ENCODE results near the gene TSHR. TPM values are rescaled to one million over a fixed set of nuclear protein-coding genes. Genes with fewer than 3 reads are reported as not detected.
"Not testable (repeated sequence)": the region's sequence is repeated elsewhere in the genome, so short reads cannot be mapped to it uniquely, and the experiment has no call there.

TSHR gene
- total RNA-seq, 1 donor from 2014 or later: not detected

DNA sequence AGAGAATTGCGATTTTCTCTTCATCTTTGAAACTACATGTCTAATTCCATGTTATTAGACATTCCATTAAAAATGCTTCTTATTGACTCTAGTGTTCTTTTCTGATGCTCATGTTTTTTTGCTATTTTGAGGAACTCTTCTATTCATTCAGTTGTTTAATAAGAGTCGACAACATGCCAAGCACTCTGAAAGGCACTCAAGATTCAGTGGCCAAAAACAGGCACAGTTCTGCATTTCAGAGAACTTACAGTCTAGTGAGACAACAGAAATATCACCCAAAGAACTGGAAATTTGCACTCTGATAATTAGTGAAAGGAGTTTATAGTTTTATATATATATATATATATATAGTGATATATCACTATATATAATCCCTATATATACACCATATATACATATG is 111.7 kb downstream of the TSHR start:
- DNase-seq (ENCODE audit: low read depth in 2 of 2): no peak

DNA sequence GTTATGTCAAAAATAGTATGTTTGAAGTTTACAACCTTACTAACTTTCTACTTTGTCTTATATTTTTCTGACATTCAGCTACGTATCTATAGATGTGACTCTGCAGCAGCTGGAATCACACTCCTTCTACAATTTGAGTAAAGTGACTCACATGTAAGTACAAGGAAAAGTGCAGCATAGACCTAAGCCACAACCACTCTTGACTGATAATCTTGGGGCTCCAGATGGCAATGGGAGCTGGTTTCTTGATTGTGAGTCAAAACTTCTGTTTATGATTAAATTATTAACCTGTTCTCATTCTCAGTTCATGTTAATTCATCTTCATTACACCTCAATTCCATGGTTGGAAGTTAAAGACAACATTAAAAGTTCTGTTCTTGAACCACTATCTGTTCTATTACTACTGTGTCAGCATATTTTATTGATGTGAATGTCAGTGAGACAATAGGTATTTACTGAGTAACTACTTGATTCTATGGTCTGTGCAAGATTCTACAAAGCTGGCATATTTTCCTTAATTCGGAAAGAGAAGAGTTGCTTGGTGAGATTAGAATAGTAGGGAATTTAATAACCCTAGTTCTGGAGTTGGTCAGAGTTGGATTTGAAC is 112.9 kb downstream of the TSHR start:
- DNase-seq (ENCODE audit: low read depth in 2 of 2): no peak

DNA sequence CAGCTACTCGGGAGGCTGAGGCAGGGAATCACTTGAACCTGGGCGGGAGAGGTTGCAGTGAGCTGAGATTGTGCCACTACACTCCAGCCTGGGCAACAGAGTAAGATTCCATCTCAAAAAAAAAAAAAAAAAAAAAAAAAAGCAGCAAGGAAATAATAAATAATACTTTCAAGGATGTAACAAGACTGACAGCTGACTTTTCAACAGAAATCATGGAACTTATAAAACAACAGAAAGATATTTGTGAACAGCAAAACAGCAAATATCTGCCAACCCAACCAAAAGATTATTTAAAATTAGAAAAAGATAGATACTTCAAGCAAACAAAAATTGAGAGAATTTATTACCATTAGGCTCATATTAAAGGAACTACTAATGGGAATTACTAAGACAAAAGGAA is 115.1 kb downstream of the TSHR start:
- no peak for DNase-seq (ENCODE audit: low read depth in 2 of 2)

DNA sequence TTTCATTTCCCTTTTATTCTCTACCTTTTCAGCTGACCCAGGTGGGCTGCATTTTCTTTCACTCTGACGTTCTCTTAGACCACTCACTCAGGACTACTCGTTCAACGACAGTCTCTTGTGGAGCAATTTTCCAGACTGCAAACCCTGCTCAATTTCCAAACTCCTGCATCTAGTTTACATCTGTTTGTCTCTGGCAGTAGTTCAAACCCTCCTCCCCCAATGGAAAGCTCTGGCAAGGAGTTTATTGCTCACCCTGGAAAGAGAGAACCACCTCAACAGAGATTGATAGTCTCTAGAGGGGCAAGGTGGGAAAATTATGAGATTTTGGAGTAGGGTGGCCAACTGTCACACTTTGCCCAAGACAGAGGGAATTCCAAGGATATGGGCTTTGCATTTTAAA is 130.2 kb downstream of the TSHR start:
- no peak for DNase-seq (ENCODE audit: low read depth in 2 of 2)

DNA sequence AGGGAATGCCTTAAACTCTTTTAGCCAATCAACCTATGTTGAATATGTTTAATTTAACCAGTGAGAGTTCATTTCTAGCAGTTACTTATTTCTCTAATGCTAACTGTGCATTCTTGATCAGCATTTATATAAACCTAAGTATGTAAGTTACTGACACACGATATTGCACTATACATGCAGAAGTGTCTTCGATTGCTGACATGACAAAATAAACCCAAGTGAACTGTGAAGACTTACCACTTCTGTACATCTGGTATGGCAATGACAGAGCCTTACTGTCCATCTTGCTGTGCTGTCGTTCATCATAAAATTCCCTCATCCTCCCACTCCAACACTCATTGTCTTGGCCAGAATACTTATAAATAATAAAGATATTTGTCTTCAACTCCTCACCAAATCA is 131.8 kb downstream of the TSHR start:
- no peak for DNase-seq (ENCODE audit: low read depth in 2 of 2)

DNA sequence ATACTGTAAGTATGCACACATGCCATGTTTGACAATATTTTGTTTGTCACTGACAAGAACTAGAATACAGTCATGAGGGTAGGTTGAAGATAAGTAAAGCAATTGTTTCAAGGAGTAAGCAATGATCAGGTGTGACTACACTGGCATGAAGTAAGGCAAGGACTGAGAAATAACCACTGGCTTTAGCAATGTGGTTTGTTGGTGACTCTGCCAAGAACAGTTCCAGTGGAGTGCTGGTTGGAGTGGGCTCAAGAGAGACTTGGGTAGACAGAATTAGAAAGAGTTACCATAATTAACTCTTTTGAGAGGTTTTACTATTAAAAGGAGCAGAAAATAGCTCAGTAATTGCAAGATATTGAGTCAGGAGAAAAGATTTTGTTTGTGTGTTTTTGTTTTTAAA is 135.7 kb downstream of the TSHR start:
- DNase-seq (ENCODE audit: low read depth in 2 of 2): no peak

DNA sequence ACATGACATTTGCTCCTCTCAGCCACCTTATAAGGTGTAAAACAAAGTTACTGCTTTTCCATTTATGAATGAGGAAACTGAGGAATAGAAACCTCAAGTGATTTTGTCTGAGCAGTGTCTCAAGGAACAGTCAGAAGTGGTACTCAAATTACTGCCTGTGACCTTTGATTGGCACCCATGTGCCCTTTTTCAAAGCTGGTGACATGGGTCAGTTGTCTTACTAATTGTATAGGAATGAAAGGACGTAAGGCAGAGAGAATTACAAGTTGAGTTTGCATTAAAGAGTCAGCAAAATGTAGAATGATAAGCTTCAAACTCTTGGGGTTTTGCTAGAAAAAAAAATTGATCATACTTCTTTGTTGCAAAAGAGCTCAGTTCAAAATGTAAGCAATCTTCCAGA is 136.2 kb downstream of the TSHR start:
- DNase-seq (ENCODE audit: low read depth in 2 of 2): no peak

DNA sequence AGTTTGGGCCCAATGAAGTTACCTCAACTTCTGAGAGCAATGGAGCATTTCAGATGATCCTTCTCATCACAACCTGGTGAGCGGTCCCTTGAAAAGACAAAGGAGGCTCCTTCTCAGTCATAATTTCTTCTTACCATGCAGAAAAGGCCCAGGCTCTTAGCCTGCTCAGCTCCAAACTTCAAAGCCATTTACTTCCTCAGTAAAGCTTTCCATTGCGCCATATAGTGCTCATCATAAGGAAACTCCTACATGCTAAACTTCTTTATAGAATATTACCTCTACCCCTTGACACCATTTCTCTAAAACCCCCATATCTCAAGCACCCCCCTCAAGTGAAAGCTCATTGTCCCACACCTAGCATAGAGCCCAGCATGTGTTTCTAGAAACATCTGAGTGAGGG is 138.2 kb downstream of the TSHR start:
- no peak for DNase-seq (ENCODE audit: low read depth in 2 of 2)

DNA sequence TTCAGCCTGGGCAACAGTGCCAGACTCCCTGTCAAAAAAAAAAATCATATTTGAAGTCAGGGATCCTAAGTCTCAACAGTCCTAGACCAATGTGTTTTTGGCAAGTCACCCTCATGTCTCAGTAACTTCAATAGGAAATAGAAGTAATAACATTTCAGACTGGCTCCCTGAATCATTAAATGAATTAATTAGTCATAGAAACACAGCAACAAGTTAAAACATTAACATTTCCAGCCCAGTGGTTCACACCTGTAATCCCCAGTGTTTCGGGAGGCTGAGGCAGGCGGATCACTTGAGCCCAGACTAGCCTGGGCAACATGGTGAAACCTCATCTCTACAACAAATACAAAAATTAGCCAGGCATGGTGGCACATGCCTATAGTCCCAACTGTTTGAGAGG is 140.1 kb downstream of the TSHR start:
- no peak for DNase-seq (ENCODE audit: low read depth in 2 of 2)

DNA sequence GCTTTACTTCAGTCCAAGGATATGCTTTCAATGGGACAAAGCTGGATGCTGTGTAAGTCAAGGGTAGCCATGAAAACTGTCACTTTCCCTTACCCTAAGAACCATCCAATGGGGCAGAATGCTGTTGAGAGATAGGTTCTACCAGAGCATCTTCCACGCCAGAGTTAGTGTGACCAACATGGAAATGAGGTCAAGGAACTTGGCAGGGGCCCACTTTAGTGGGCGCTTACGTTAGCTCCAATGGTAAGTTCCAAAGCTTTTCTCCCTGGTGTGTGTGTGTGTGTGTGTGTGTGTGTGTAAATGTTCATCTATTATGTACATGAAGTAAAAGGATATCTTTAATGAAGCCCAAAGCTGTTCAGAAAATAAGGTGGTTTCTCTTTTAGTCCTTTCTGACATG is 141.2 kb downstream of the TSHR start:
- no peak for DNase-seq (ENCODE audit: low read depth in 2 of 2)

DNA sequence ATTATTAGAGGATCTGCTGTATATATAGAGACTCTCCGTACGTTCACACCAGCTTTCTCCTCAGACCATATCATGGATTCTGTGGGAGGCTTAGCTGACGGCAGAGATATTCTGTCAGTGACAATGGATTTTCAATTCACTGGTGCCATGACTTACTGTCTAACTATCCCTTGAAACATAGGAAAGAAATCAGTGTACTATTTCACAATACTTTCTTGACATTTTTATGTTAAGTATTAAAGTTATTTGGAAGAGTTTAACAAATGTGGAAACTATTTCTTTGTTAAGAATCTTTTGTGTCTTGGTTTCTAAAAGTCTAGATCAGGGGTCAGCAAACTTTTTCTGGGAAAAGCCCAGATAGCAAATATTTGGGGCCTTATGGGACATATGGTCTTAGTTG is 146.8 kb downstream of the TSHR start:
- no peak for DNase-seq (ENCODE audit: low read depth in 2 of 2)

DNA sequence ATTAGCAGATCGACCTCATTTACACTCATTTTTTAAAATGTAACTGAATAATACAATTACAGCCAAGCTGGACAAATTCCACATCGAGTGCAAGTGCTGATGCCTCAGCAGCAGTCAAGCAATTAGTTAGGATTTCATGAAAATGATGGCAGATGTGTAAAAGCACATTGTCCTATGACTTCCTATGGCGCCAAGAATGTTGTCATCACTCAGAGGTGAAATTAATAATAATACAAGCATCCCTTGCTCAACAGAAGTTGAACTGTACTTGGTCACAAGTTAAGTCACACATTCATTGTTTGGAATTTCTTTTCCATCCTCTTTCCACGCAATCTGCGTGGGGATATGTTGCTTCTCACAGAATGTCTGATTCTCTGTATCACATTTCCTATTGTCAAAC is 148.0 kb downstream of the TSHR start:
- no peak for DNase-seq (ENCODE audit: low read depth in 2 of 2)

DNA sequence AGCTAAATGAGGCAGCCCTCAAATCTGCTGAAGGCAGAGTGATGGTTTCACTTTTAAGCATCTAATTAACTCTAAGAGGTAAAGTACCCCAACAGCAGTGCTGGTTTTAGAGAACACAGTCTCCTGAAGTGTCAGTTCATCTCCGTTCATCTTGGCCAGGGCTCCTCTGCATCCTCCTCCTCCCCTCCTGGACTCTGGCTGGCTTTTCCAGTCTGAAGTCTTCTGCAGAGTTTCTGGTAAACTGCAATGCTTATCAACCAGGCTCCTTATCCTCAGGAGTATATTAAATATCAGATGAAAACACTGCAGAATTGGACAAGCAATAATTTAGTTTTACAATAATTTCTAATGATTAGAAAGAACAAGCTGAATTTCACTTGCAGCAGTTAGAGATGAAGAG is 150.0 kb downstream of the TSHR start:
- no peak for DNase-seq (ENCODE audit: low read depth in 2 of 2)

DNA sequence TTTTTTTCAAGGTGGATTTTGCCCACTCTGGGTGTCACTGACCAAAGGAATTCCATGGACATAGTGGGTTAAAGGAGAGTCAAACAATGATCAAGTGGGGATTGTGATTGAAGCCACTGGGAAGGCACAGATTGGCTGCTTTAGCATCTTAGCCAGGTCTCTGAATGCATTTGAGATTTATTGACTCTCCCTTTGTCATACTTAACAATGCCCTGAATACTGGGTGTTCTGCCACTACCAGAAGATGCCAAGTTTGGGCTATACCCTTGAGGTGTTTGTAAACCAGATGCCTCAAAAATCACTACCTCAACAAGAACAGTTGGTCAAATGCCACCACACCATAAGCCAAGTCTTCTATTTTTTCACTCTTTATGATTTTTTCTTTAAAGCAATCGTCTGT is 150.5 kb downstream of the TSHR start:
- DNase-seq (ENCODE audit: low read depth in 2 of 2): no peak

DNA sequence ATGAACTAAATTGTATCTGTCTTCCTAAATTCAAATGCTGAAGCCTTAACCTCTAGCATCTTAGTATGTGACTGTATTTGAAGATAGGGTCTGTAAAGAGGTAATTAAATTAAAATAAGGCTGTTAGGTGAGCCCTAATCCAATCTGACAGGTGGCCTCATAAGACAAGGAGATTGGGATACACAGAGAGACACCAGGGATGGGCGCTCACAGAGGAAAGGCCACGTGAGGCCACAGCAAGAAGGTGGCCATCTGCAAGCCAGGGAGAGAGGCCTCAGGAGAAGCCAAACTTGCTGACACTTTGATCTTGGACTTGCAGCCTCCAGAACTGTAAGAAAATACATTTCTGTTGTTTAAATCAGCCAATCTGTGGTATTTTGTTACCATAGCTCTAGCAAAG is 154.8 kb downstream of the TSHR start:
- DNase-seq (ENCODE audit: low read depth in 2 of 2): no peak

DNA sequence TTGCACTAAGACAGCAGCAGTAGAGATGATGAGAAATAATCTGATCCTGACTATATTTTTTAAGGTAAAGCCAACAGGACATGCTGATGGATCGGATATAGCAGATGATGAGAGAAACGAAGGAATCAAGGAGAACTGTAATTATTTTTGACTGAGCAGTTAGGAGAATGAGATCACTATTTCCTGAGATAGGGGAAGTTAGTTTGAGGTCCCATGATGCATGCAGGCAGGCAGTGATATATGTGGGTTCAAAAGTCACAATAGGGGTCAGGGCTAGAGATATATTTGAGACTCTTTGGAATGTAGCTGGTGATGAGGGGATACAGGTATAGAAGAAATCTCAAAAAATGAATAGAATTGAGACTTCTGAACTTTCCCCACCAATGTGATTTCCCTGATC is 157.8 kb downstream of the TSHR start:
- DNase-seq (ENCODE audit: low read depth in 2 of 2): no peak

DNA sequence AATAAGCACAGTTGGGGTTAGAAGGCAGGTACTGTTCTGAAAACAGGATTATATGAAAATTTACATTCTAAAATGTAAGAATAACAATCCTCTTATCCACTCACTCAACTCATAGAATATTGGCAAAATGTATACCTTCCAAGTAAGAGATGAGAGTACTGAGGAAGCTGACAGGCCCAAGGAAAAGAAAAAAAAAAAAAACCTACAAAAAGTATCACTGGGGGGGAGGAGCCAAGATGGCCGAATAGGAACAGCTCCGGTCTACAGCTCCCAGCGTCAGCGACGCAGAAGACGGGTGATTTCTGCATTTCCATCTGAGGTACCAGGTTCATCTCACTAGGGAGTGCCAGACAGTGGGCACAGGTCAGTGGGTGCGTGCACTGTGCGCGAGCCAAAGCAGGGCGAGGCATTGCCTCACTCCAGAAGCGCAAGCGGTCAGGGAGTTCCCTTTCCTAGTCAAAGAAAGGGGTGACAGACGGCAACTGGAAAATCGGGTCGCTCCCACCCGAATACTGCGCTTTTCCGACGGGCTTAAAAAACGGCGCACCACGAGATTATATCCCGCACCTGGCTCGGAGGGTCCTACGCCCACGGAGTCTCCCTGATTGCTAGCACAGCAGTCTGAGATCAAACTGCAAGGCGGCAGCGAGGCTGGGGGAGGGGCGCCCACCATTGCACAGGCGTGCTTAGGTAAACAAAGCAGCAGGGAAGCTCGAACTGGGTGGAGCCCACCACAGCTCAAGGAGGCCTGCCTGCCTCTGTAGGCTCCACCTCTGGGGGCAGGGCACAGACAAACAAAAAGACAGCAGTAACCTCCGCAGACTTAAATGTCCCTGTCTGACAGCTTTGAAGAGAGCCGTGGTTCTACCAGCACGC is 158.8 kb downstream of the TSHR start:
- not testable (repeated sequence) for DNase-seq (ENCODE audit: low read depth in 2 of 2)

DNA sequence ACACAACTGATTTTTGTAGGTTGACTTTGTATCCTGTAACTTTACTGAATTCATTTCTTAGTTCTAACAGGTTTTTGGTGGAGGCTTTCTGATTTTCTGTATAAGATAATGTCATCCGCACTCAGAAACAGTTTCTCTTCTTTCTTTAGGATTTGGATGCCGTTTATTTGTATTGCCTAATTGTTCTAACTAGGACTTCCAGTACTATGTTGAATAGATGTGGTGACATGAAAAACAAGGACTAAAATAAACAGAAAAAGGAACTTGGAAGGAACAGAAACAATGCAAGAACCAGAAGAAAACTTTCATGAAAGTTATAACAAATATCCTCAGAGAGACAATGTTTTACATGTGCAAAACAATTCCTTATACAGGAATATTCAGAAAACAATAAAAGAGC is 165.1 kb downstream of the TSHR start:
- no peak for DNase-seq (ENCODE audit: low read depth in 2 of 2)

DNA sequence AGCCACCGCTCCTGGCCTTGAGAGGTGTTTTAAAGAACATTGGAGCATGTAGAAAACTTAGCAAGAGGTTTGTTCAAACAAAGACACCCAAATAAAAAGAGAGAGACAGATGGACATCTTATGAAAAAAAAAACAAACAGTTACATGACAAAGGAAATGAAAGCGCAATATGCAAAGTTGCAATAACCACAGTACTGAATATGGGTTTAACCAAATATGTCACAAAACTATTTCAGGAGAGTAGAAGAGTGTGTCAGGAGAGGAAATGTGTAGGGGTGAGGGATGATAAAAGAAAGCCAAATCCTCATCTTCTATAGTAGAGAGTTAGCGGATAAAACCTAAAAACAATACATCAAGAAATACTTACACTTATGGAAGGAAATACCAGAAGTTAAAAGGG is 166.9 kb downstream of the TSHR start:
- no peak for DNase-seq (ENCODE audit: low read depth in 2 of 2)

DNA sequence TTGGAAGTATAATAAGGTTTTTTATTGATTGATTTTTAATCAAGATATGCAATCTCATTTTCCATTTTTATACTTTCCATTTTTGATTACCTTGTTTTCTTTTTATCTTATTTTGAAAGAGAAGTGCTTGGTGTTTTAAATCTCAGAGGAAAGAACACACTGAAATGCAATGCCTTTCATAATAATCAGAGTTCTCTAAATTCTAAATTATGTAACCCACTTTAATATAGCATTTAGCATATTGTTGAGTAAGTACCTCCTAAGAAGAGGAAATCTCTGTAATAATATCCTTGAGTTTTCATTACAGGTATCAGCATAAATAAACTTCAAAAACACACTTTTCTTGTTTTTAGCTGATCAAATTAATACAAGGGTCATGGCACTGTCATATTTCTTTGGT is 168.4 kb downstream of the TSHR start:
- no peak for DNase-seq (ENCODE audit: low read depth in 2 of 2)

DNA sequence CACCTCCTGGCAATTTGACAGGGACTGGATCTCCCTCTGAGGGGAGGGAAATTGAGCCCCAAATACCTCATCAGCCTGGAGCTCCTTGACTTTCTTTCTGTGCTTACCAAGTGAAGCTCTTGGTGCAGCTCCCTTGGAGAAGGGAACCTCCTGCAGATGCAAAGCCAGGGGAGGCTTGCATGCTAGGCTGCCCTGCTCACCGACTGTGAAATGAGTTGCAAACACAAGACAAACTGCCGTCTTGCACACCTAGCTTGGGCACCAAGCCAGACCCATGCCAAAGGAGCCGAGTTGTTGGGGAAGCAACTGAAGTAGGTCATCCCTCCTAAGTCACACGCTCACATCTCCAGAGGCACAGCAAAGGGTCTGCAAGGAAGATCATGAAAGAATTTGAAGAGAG is 170.1 kb downstream of the TSHR start:
- DNase-seq (ENCODE audit: low read depth in 2 of 2): no peak

DNA sequence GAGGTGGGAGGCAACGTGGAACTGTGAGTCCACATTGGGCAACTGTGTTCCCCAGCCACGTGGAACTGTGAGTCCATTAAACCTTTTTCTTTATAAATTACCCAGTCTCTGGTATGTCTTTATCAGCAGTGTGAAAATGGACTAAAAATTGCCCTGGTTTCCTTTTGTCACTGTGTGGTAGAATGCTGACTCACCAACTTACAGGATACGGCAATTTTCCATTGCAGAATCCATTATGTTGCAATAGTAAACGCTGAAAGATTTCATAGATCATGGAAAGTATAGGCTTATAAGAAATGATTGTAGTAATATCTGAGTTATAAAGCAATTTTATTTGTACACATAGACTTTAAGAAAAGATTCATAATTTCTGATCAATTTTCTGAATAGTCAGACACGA is 172.4 kb downstream of the TSHR start:
- peak in 1 of 2 donors; percentile 43 for DNase-seq (ENCODE audit: low read depth in 2 of 2)

DNA sequence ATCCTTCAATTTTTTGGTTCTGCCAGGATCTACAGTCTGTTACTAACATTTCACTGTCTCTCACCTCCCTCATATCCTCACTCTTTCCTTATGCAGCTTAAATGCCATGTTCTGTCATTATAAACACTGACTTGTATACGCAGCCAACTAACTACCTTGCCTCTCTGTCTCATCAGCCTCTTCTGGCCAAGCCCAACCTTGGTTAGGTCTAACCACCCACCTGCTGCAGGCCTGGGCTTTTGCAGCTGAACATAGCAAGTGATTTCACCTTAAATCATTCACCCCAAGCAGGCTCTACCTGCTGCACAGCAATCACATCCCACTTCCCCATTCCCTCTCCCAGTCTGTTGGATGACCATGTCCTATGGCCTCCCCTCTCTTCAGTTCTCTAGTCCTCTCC is 173.8 kb downstream of the TSHR start:
- no peak for DNase-seq (ENCODE audit: low read depth in 2 of 2)

Data from dermis microvascular lymphatic vessel endothelial cell (primary cell).